GM19351 (cell line): Measurements from ENCODE around the gene AKNA.

Source experiments
- ATAC-seq: cut with Tn5 transposase; IDR thresholded peaks from one replicate; pipeline ENCODE4 v1.9.1; 2021; ENCODE audit warnings: mild to moderate bottlenecking, moderate library complexity; ENCODE audit not compliant: unreplicated experiment

AKNA gene

GRCh38 chr9:114416290-114416689 is 28.5 kb upstream of the AKNA start:
- no peak for ATAC-seq

DNA sequence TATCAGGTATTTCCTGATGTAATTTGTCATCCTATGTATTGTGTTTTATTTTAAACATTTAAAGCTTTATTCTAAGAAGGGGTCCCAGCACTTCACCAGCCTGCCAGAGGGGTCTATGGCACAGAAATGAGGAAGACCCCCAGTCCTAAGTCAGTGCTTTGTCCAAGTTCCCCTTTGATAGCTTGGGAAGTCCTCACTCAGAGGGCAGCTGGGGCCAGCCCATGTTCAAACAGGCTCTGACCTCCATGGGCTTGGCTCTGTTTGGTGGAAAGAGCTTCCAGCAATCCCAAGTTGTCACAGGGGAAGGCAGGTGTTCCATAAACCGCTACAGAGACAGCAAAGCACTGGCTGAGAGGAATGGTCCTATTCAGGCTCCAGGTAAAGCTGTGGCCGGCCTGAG is 26.6 kb upstream of the AKNA start:
- ATAC-seq, result no peak

- ATAC-seq, result no peak
Observed at GRCh38 chr9:114413861-114414301, 26.1 kb upstream of the AKNA start.

DNA sequence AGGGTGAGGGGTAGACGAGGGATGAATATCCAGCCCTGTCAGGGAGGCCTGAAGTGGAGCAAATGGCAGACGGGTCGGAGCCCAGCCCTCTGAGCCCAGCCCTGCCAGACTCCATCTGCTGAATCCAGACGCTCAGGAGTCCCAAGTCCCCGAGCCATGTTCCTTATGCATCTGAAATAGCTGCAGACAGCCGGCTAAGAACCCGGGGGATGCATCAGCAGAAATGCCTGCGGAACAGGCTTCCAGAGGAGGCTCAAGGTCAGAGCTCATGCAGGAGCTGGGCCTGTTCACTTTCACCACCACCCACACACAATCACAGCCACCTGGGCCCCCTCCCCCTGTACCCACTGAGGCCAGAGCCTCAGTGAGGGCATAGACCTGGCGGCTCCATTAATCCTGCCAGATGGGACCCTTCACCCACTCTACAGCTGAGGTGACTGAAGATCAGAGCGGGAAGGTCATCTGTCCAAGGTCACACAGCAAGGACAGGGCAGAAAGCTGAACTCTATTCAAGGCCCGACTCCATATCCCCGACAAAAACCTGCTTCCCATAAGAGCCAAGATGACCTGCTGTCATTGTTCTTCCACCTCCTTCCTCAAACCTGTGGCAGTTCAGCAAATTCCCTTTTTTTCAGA is 24.4 kb upstream of the AKNA start:
- no peak for ATAC-seq

DNA sequence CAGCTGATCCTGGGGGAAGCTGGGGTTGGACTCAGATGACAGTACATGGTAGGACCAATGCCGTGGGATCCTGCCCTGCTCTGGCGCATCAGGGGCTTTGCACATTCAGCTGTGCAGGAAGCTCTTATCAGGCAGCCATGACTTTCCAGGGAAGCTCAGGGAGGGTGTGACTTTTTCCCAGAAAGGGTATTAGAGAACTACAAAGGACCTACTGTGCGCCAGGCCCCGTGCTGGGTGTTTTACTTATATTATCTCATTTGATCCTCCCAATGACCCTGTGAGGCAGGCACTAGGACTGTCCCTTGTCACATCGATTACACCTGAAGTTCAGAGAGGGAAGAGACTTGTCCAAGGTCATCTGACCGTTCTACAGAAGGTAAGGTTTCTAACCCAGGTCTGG is 23.7 kb upstream of the AKNA start:
- ATAC-seq, result no peak

- ATAC-seq, result no peak
Observed at GRCh38 chr9:114410910-114411309, 23.1 kb upstream of the AKNA start.

- no peak for ATAC-seq
Observed at GRCh38 chr9:114409842-114410241, 22.1 kb upstream of the AKNA start.

DNA sequence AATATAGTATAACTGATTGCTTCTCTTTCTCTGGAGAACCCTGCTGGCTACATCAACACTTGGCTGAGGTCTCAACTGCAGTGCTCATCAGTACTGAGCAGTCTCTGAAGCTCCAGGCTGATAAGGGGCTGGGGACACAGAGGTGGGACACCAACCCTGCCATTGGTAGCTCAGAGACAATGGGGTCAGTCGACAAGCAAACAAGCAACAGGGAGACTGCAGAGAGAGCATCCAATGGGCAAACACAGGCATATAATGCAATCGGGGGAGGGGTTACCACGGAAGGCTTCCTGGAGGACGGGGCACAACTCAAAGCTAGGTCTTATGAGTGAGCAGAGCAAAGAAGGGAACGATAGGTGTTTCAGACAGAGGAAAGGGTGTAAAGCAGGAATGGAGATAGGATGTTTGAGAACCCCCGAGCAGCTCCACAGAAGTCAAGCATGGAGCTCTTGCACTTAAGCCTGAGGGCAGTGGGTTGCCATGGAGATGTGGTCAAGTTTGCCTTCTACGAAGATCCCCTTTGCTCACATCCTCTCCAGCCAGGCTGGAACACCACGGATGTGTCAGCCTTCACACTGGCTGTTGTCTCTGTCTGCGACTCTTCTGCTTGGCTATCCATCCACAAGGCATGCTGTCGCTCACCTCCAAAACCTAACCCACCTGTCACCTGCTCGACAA is 21.5 kb upstream of the AKNA start:
- no peak for ATAC-seq

- no peak for ATAC-seq
Observed at GRCh38 chr9:114408645-114409044, 20.9 kb upstream of the AKNA start.

- ATAC-seq, result no peak
Observed at GRCh38 chr9:114407889-114408288, 20.1 kb upstream of the AKNA start.

DNA sequence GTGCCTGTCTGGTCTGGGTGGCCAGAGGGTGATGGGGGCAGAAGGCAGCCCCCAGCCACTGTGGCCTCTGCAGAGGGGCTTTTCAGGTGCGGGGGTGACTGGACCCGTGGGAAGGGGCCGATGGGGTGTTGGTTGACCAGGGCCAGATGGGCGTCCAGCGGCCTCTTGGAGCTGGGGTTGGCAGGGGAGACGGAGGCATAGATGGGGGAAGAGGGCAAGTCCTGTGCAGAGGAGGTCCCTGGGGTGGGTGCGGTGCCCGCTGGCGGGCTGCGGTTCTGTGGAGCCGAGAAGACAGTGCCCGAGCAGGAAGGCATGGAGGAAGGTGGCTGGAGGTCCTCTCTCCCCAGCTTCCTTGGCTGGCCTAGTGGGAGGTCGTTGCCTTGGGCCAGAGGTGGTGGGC is 18.7 kb upstream of the AKNA start:
- no peak for ATAC-seq

DNA sequence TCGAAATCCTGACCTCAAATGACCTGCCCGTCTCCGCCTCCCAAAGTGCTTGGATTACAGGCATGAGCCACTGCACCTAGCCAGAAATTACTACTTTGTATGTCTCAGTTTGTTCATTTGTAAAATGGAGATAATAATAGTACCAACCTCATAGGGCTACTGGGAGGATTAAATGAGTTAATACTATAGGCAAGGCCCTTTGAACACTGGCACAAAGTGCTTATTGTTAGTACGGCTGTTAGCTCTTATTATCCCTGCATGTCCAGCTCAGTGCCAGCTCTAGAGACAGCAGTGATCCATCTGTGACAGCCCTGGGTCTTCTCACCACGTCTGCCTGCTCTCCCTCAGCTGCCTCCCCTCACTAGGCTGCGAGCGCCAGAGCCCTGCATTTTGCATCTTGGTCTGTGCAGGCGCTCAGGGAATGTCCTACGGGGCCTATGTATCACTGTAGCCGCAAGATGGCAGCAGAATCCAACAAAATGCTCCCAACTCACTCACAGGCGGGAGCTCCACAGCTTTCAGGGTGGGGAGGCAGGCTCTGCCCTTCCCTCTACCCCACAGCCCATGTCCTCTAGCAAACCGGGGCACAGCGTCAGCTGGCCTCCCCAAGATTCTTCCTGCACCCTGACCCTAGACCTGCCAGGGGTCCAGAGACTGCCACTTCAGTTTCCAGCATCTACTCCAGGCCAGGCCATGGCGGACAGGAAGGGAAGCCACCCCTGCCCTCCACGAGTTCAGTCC is 17.7 kb upstream of the AKNA start:
- peak; percentile 95 for ATAC-seq

- no peak for ATAC-seq
Observed at GRCh38 chr9:114404531-114404930, 16.7 kb upstream of the AKNA start.

DNA sequence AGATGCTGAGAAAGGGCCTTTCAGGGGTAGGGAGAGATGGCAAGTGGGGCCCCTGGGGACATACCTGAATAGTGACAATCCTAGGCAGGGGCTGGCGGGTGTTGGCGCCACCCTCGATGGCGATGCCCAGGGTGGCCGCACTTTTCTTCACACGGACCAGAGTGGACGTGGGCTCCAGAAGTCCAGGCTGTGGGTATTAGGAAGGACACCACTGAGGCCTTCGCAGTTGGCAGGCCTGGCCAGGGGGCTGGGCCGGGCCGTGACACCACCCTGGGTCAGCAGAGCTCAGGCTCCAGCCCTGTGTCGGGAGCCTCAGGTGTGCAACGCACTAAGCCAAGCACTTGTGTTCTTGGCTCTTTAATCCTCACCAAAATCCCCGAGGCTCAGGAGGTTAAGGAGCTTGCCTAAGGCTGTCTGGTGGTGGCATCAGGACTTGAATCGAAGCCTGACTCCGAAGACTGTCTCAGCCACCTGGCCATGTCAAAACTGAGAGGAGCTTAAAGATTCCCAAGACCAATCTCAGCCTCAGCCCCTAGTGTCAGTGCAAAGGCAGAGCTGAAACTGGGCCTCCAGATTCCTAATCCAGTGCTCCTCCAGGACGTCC is 15.5 kb upstream of the AKNA start:
- ATAC-seq, result no peak

DNA sequence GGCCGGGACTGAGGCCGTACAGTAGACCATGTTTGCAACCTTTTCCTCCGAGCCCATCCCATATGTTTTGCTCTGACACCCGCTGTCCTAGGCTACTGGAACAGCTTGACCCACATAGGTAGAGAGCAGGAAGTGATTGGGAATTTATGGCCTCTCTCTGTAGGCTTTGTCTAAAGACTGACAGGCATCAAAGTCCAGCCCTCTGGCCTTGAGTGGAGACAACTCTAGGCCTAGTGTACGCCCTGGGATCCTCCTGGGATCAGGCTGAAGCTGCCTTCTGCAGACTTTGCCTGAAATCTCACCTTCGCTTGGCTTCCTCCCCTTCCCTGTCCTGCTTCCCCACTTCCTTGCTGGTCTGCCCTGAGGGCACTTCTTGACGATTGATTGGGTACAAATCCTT is 13.6 kb upstream of the AKNA start:
- ATAC-seq, result no peak

GRCh38 chr9:114400772-114401171 is 13.0 kb upstream of the AKNA start:
- ATAC-seq, result no peak

GRCh38 chr9:114400219-114400618 is 12.4 kb upstream of the AKNA start:
- no peak for ATAC-seq

DNA sequence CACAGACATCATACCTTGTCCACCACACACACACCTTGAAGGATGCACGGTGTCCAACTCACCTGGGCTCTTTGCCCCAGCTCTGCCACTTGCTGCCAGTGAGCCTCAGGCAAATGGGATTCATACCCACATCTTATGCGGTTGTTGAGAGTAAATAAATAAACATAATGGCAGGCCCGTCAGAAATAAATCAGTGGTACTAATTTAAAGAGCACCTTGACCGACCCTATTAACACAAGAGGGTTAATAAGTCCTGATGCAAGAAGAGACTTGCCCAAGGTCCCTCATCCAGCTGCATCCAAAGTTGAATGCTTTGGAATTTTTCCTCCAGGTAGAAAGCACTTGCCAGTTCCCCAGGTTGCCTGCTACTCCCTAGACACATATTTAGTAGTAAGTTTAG is 11.6 kb upstream of the AKNA start:
- ATAC-seq, result no peak

GRCh38 chr9:114397848-114398605 is 10.2 kb upstream of the AKNA start:
- peak; percentile 74 for ATAC-seq

DNA sequence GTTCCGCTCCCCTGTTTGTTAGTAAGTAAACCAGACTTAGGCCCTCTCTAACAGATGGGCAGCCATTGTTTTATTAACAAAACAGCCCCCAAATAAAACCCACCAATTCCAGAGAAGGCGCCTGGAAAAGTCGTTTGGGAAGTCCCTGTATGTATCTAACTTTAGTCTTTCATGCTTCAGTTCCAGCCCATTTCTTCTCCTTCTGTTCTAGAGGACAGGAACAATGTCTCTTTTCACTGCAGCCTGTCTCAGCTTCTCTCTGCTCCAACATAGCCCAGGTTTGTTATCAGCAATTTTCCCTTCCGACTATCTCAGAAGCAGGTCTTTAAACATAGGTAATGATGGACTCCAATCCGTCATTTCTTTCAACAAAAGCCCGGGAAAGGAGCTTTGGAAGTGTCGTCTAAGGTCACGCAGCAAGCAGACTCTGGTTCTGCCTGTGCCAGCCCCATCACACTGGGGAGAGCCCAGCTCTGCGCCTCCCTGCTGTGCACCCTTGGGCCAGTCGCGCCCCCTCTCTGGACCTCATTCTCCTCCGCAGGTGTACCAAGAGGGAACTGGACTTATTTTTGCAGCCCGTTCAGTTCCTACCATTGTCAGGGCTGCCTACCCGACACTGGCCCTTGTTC is 9.6 kb upstream of the AKNA start:
- no peak for ATAC-seq
